ENCODE measurements around the gene PIP5K1C.

GRCh38 chr19:3641515-3642269 lies 58.6 kb downstream of the PIP5K1C start:
- TF ChIP-seq POLR2AphosphoS5 (IDR thresholded peaks at IDR 0.05; ENCODE audit: low read depth, low read length) (no peak), SIN3A (IDR thresholded peaks at IDR 0.05; ENCODE audit: borderline replicate concordance, insufficient read depth, low read length) (no peak)

All from PFSK-1 (cell line).